Osteoblast (primary cell): Measurements from ENCODE around the gene LHX2. TPM values are rescaled to one million over a fixed set of nuclear protein-coding genes. Genes with fewer than 3 reads are reported as not detected.

Experiments used
- DNase-seq: peaks from one replicate; pipeline ENCODE4 v3.0.0; 2011; ENCODE audit warnings: low spot score, mixed read lengths; ENCODE audit not compliant: insufficient read length; ENCODE audit errors: missing footprints
- H2AFZ ChIP-seq: 2 replicates; pipeline ENCODE4 v1.6.0; 2011; ENCODE audit warnings: mild to moderate bottlenecking, low read length
- H3K27ac ChIP-seq: 2 replicates; pipeline ENCODE4 v1.5.1; 2011; ENCODE audit warnings: mild to moderate bottlenecking, low read depth, low read length, moderate library complexity
- H3K27me3 ChIP-seq: 2 replicates; pipeline ENCODE4 v1.6.0; 2012; ENCODE audit warnings: mild to moderate bottlenecking, control low read depth, inconsistent platforms, low read length, moderate library complexity; ENCODE audit not compliant: insufficient read depth
- H3K36me3 ChIP-seq: 2 replicates; pipeline ENCODE4 v1.5.1; 2011; ENCODE audit warnings: mild to moderate bottlenecking, low read length, control low read depth, moderate library complexity; ENCODE audit not compliant: insufficient read depth
- H3K4me1 ChIP-seq: 2 replicates; pipeline ENCODE4 v1.5.1; 2011; ENCODE audit warnings: mild to moderate bottlenecking, low read length, control low read depth, moderate library complexity; ENCODE audit not compliant: insufficient read depth
- H3K4me2 ChIP-seq: 2 replicates; pipeline ENCODE4 v1.6.0; 2011; ENCODE audit warnings: mild to moderate bottlenecking, low read length; ENCODE audit not compliant: insufficient read depth
- H3K4me3 ChIP-seq: fragments of 200-600 bp; sonication (generic); 3 replicates; pipeline ENCODE4 v1.5.1; 2012; ENCODE audit warnings: mild to moderate bottlenecking, low read length, inconsistent platforms; ENCODE audit not compliant: insufficient read depth
- H3K79me2 ChIP-seq: 2 replicates; pipeline ENCODE4 v1.6.0; 2012; ENCODE audit warnings: mild to moderate bottlenecking, low read length, control low read depth, inconsistent platforms; ENCODE audit not compliant: insufficient read depth
- H3K9me3 ChIP-seq: 2 replicates; pipeline ENCODE4 v1.5.1; 2011; ENCODE audit warnings: low read depth, low read length, control low read depth
- H4K20me1 ChIP-seq: 2 replicates; pipeline ENCODE4 v1.6.0; 2012; ENCODE audit warnings: mild to moderate bottlenecking, low read length, control low read depth; ENCODE audit not compliant: insufficient read depth
- CTCF ChIP-seq: IDR thresholded peaks from 2 replicates; pipeline ENCODE4 v1.5.1; 2011; ENCODE audit warnings: mild to moderate bottlenecking, low read depth, low read length, moderate library complexity; ENCODE audit errors: extremely low read depth
- total RNA-seq: library from RNA; depleted of rRNA; stranded (reverse); fragments of >200 nt; gene quantifications from 2 replicates; pipeline ENCODE4 v1.2.3, GENCODE V29; 2012

The LHX2 gene
- total RNA-seq, 1 donor, result not detected

- Histone ChIP-seq H3K4me2 (no peak overlapping the region), H4K20me1 (no peaks in the 10 kb centered on the region), H3K4me3 (no peak overlapping the region), H3K4me1 (no peaks in the 10 kb centered on the region), H2AFZ (no peak overlapping the region), H3K36me3 (no peaks in the 10 kb centered on the region), H3K9me3 (no peaks in the 10 kb centered on the region), H3K27ac (no peak overlapping the region), H3K27me3 (peaks cover 87% of the 10 kb centered on the region), H3K79me2 (no peaks in the 10 kb centered on the region)
- TF ChIP-seq CTCF, result no peak
- peak; percentile 84 for DNase-seq
Measured at GRCh38 chr9:124016175-124017050, 4.8 kb downstream of the LHX2 start.

GRCh38 chr9:124017051-124017928 is 5.7 kb downstream of the LHX2 start:
- H3K9me3 ChIP-seq, result no peaks in the 10 kb centered on the region
- H3K27ac ChIP-seq, result no peak overlapping the region
- TF ChIP-seq CTCF, result no peak
- peak overlapping the region; percentile 76 for H3K4me2 ChIP-seq
- peaks cover 89% of the 10 kb centered on the region for H3K27me3 ChIP-seq
- H4K20me1 ChIP-seq, result no peaks in the 10 kb centered on the region
- H2AFZ ChIP-seq, result no peak overlapping the region
- H3K4me1 ChIP-seq, result no peaks in the 10 kb centered on the region
- peak; percentile 80 for DNase-seq
- no peaks in the 10 kb centered on the region for H3K36me3 ChIP-seq
- peak overlapping the region; percentile 64 for H3K4me3 ChIP-seq
- no peaks in the 10 kb centered on the region for H3K79me2 ChIP-seq

GRCh38 chr9:124017929-124018729 is 6.6 kb downstream of the LHX2 start:
- Histone ChIP-seq H3K4me2 (peak overlapping the region; percentile 76), H3K9me3 (no peaks in the 10 kb centered on the region), H4K20me1 (no peaks in the 10 kb centered on the region), H3K4me3 (peak overlapping the region; percentile 64), H3K36me3 (no peaks in the 10 kb centered on the region), H3K79me2 (no peaks in the 10 kb centered on the region), H3K27me3 (peaks cover 91% of the 10 kb centered on the region), H3K27ac (no peak overlapping the region), H2AFZ (peak overlapping the region; percentile 56), H3K4me1 (no peaks in the 10 kb centered on the region)
- no peak for TF ChIP-seq CTCF
- DNase-seq, result peak; percentile 93
